Karpas-422 (cell line): Measurements from ENCODE around the gene SLC25A26. TPM values are rescaled to one million over a fixed set of nuclear protein-coding genes. Genes with fewer than 3 reads are reported as not detected.

Experiments
- DNase-seq: peaks from one replicate; pipeline ENCODE4 v3.0.0-alpha.2; 2015
- H2AFZ ChIP-seq: fragments of 200-600 bp; sonication (generic); 2 replicates; pipeline ENCODE4 v1.6.1; 2014; ENCODE audit warnings: antibody characterized with exemption, low read length, mixed read lengths
- H3K27ac ChIP-seq: fragments of 200-600 bp; sonication (generic); 2 replicates; pipeline ENCODE4 v1.5.1; 2014; ENCODE audit warnings: mild to moderate bottlenecking, low read length, moderate library complexity
- H3K27me3 ChIP-seq: fragments of 200-600 bp; sonication (generic); 2 replicates; pipeline ENCODE4 v1.6.1; 2014; ENCODE audit warnings: low read length, mixed read lengths
- H3K36me3 ChIP-seq: fragments of 200-600 bp; sonication (generic); 2 replicates; pipeline ENCODE4 v1.6.1; 2014; ENCODE audit warnings: low read length, mixed read lengths; ENCODE audit not compliant: insufficient read depth
- H3K4me1 ChIP-seq: fragments of 200-600 bp; sonication (generic); 2 replicates; pipeline ENCODE4 v1.6.1; 2014; ENCODE audit warnings: mild to moderate bottlenecking, low read length, mixed read lengths
- H3K4me2 ChIP-seq: fragments of 200-600 bp; sonication (generic); 2 replicates; pipeline ENCODE4 v1.6.1; 2014; ENCODE audit warnings: low read length, low read depth, mild to moderate bottlenecking; ENCODE audit not compliant: poor library complexity, severe bottlenecking
- H3K4me3 ChIP-seq: fragments of 200-600 bp; sonication (generic); 2 replicates; pipeline ENCODE4 v1.5.1; 2014; ENCODE audit warnings: mild to moderate bottlenecking, antibody characterized with exemption, low read length, mixed read lengths
- H3K79me2 ChIP-seq: fragments of 200-600 bp; sonication (generic); 2 replicates; pipeline ENCODE4 v1.6.1; 2014; ENCODE audit warnings: mild to moderate bottlenecking, low read length, mixed read lengths
- H3K9ac ChIP-seq: fragments of 200-600 bp; sonication (generic); 2 replicates; pipeline ENCODE4 v1.6.0; 2014; ENCODE audit warnings: low read length
- H3K9me2 ChIP-seq: fragments of 200-600 bp; sonication (generic), shearing (Covaris generic); replicated peaks from 2 replicates; pipeline ENCODE4 v1.6.0; 2014; ENCODE audit warnings: mild to moderate bottlenecking, low read length, moderate library complexity; ENCODE audit not compliant: insufficient read depth
- H3K9me3 ChIP-seq: fragments of 300-700, 200-600 bp; sonication (generic); 2 replicates; pipeline ENCODE4 v1.6.1; 2014; ENCODE audit warnings: low read length, mixed read lengths
- H4K20me1 ChIP-seq: fragments of 200-600 bp; sonication (generic); 2 replicates; pipeline ENCODE4 v1.6.1; 2014; ENCODE audit warnings: mild to moderate bottlenecking, antibody characterized with exemption, low read length, low read depth; ENCODE audit not compliant: insufficient read depth
- total RNA-seq: library from RNA; depleted of rRNA; stranded (reverse); fragments of >200 nt; shearing (Covaris generic); gene quantifications from 2 replicates; pipeline ENCODE4 v1.2.3, GENCODE V29; 2014; ENCODE audit warnings: low replicate concordance

The SLC25A26 gene
- total RNA-seq, 1 experiment from 2014 or later, result 23.2 TPM

DNA sequence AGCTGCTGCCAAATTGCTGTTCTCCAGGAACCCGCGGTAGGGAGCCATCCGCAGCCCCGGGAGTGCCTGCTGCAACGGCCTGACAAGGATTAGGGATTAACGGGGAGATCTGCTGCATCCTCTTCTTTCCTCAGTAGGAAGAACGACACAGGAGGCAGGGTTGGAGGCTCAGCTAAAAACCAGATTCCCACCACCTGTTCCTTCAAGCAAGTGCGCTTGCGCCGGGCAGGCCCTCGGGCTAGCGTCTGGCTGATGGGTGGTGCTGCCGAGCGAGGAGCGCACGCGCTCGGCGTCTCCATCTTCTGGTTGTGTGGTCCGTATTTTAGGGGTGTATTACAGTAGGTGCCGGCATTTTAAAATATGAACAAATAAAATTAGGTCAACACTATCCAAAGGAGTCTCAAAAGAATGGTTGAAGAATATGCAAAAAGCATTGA, 25.4 kb upstream of the SLC25A26 start:
- no peak overlapping the region for H2AFZ ChIP-seq

DNA sequence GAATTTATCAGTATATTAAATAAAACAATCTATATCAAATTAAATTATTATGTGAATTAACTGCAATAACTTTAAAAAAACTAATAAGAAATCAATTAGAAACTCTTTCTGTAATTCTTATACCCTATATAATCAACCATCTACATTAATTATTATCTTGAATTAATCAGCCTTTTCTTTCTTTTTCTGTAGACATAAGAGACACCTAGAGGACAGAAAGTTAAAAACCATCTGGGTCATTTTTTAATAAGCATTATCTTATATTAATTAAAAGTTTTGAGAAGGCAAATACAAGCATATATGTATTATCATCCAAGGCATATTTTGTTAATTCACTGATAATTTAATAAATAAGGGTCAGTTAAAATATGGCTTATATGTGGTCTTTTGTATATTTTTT, 24.2 kb upstream of the SLC25A26 start:
- no peaks in the 10 kb centered on the region for H3K36me3 ChIP-seq
- H3K4me2 ChIP-seq, result no peak overlapping the region
- no peak overlapping the region for H3K9ac ChIP-seq
- H3K9me2 ChIP-seq, result no peaks in the 10 kb centered on the region
- H4K20me1 ChIP-seq, result no peaks in the 10 kb centered on the region
- DNase-seq, result no peak
- no peak overlapping the region for H3K27ac ChIP-seq
- H3K27me3 ChIP-seq, result no peaks in the 10 kb centered on the region
- H3K9me3 ChIP-seq, result no peaks in the 10 kb centered on the region
- H2AFZ ChIP-seq, result no peak overlapping the region
- no peaks in the 10 kb centered on the region for H3K4me1 ChIP-seq
- H3K4me3 ChIP-seq, result no peak overlapping the region
- H3K79me2 ChIP-seq, result no peaks in the 10 kb centered on the region

More for the DNA sequence above, 25.4 kb upstream of the SLC25A26 start:
- DNase-seq, result no peak
- Histone ChIP-seq H3K27me3 (no peaks in the 10 kb centered on the region), H3K4me2 (no peak overlapping the region), H3K9me3 (no peaks in the 10 kb centered on the region), H3K79me2 (no peaks in the 10 kb centered on the region), H4K20me1 (no peaks in the 10 kb centered on the region), H3K4me3 (no peak overlapping the region), H3K27ac (no peak overlapping the region), H3K9ac (no peak overlapping the region), H3K4me1 (no peaks in the 10 kb centered on the region), H3K9me2 (no peaks in the 10 kb centered on the region), H3K36me3 (no peaks in the 10 kb centered on the region)

DNA sequence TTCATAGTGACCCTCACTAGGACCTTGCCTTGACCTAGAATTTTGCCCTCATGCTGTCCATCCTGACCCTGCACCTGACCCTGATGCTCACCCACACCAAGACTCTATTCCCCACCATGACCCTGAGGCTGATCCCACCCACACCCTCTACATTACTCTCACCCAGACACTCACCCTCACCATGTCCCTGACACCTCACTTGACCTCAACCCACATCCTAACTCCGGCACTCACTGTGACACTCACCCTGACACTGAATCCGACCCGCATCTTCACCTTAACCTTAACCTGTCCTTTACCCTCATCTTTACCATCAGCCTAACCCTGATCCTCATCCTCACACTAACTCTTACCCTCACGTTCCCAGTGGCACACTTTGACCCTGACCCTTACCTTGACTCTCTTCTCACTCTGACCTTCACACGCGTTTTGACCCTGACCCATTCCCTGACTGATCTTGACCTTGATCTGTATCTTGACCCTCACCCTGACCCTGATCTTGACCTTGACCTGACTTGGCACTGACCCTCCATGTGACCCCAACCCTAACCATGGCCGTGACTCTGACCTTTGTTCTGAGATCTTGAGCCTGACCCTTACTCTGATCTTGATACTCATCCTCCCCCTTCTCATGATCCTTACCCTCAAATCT, 22.2 kb upstream of the SLC25A26 start:
- Histone ChIP-seq H3K9me2 (no peaks in the 10 kb centered on the region), H3K27me3 (no peaks in the 10 kb centered on the region), H4K20me1 (no peaks in the 10 kb centered on the region), H3K9ac (no peak overlapping the region), H3K4me2 (no peak overlapping the region), H3K4me3 (no peak overlapping the region), H2AFZ (no peak overlapping the region), H3K27ac (no peak overlapping the region), H3K36me3 (no peaks in the 10 kb centered on the region), H3K79me2 (no peaks in the 10 kb centered on the region), H3K4me1 (no peaks in the 10 kb centered on the region), H3K9me3 (no peaks in the 10 kb centered on the region)
- no peak for DNase-seq

DNA sequence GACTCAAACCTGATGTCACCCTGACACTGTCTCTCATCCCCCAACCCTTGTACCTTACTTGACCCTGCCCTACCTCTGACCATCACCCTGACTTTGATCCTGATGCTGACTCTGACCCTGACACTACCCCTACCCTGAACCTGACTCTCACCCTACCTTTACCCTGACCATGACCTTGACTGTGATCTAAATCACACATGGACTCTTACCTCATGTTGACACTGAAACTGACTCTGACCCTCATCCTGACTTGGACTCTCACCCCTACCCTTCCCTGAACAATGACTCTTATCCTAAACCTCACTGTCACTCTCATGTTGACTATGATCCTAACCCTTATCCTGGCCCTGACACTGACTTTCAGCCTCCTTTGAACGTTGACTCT, 21.7 kb upstream of the SLC25A26 start:
- Histone ChIP-seq H3K27me3 (no peaks in the 10 kb centered on the region), H3K79me2 (no peaks in the 10 kb centered on the region), H3K4me3 (no peak overlapping the region), H3K9me3 (no peaks in the 10 kb centered on the region), H3K27ac (no peak overlapping the region), H3K36me3 (no peaks in the 10 kb centered on the region), H3K4me1 (no peaks in the 10 kb centered on the region), H3K9me2 (no peaks in the 10 kb centered on the region), H4K20me1 (no peaks in the 10 kb centered on the region), H2AFZ (no peak overlapping the region), H3K4me2 (no peak overlapping the region), H3K9ac (no peak overlapping the region)
- no peak for DNase-seq

DNA sequence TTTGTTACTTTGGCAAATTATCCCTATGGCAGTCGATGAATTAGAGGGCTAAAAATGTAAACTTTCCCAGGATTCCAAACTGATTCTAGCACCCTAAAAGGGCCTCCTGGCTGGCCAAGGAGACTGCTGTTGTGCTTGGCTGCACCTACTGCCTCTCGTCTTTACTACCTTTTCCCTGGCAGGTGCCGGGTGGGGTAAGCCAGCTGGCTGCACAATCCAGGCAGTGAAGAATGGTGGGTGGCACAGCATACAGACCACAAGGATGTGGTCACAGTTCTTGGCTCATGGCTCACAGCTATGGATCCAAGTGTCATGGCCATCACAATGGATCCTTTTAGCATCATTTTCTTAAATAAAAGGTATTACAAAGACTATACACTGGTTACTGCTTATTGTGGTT, 20.7 kb upstream of the SLC25A26 start:
- H3K27ac ChIP-seq, result no peak overlapping the region
- no peak overlapping the region for H2AFZ ChIP-seq
- H3K9me2 ChIP-seq, result no peaks in the 10 kb centered on the region
- H4K20me1 ChIP-seq, result no peaks in the 10 kb centered on the region
- H3K9me3 ChIP-seq, result no peaks in the 10 kb centered on the region
- DNase-seq, result no peak
- H3K36me3 ChIP-seq, result no peaks in the 10 kb centered on the region
- H3K79me2 ChIP-seq, result no peaks in the 10 kb centered on the region
- no peak overlapping the region for H3K4me3 ChIP-seq
- no peak overlapping the region for H3K9ac ChIP-seq
- H3K4me1 ChIP-seq, result no peaks in the 10 kb centered on the region
- no peak overlapping the region for H3K4me2 ChIP-seq
- H3K27me3 ChIP-seq, result no peaks in the 10 kb centered on the region

DNA sequence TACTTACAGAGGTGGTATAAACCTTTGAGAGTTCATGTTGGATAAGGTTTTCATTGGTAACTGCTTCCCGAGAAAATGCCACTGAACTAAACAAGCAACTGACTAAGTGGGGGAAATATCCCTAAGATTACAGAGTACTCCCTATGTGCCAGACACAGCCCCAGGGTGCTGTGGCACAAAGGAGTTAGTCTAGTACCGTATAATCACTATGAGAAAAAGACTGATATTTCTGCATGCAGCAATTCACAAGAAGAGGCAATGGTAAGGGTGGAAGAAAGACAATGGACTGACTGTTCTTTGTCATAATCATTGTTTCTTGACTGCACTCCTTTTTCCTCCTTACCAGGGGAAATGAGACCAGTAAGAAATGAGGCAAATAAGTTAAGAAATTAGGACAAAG, 20.0 kb upstream of the SLC25A26 start:
- Histone ChIP-seq H3K36me3 (no peaks in the 10 kb centered on the region), H3K9me3 (no peaks in the 10 kb centered on the region), H3K79me2 (no peaks in the 10 kb centered on the region), H3K4me3 (no peak overlapping the region), H3K27ac (no peak overlapping the region), H3K9ac (no peak overlapping the region), H3K4me2 (no peak overlapping the region), H3K27me3 (no peaks in the 10 kb centered on the region), H3K9me2 (no peaks in the 10 kb centered on the region), H2AFZ (no peak overlapping the region), H3K4me1 (no peaks in the 10 kb centered on the region), H4K20me1 (no peaks in the 10 kb centered on the region)
- DNase-seq, result no peak

DNA sequence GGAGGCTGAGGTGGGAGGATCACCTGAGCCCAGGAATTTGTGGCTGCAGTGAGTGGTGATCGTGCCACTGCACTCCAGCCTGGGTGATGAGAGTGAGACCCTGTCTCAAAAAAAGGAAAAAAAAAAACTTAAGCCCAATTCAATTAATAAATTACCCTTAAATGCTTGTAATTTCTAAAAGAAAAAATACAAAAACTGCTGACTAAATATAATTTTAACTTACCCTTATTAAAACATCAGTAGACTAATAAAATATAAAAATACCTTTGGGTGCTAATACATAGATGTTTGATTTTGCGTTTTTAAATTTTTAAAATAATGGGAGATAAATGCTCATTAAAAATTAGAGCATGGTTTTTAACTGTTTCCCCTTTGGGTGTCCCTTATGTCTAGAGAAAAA, 17.5 kb upstream of the SLC25A26 start:
- no peaks in the 10 kb centered on the region for H3K9me3 ChIP-seq
- no peak overlapping the region for H3K27ac ChIP-seq

DNA sequence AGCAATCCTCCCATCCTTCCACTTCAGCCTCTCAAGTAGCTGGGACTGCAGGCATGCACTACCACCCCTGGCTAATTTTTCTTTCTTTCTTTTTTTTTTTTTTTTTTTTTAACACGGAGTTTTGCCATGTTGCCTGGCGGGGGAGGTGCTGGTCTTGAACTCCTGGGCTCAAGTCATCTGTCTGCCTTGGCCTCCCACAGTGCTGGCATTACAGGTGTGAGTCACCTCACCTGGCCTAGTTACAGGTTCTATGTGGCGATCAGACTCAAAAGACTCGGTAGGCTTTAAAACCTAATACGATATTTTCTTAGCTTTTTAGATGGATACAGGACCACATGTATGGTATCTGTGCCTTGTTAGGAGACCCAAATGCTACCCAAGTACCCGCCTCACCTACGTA, 14.0 kb upstream of the SLC25A26 start:
- H3K4me2 ChIP-seq, result no peak overlapping the region
- no peaks in the 10 kb centered on the region for H3K9me3 ChIP-seq
- no peaks in the 10 kb centered on the region for H4K20me1 ChIP-seq
- H3K36me3 ChIP-seq, result no peaks in the 10 kb centered on the region
- no peak overlapping the region for H2AFZ ChIP-seq
- H3K4me1 ChIP-seq, result no peaks in the 10 kb centered on the region
- H3K9me2 ChIP-seq, result no peaks in the 10 kb centered on the region
- no peak overlapping the region for H3K27ac ChIP-seq
- H3K27me3 ChIP-seq, result no peaks in the 10 kb centered on the region
- DNase-seq, result no peak
- H3K4me3 ChIP-seq, result no peak overlapping the region
- no peaks in the 10 kb centered on the region for H3K79me2 ChIP-seq
- H3K9ac ChIP-seq, result no peak overlapping the region

More for the DNA sequence above, 17.5 kb upstream of the SLC25A26 start:
- Histone ChIP-seq H3K27me3 (no peaks in the 10 kb centered on the region), H3K4me2 (no peak overlapping the region), H3K9ac (no peak overlapping the region), H2AFZ (no peak overlapping the region), H3K4me1 (no peaks in the 10 kb centered on the region), H3K4me3 (no peak overlapping the region), H3K36me3 (no peaks in the 10 kb centered on the region), H4K20me1 (no peaks in the 10 kb centered on the region), H3K79me2 (no peaks in the 10 kb centered on the region), H3K9me2 (no peaks in the 10 kb centered on the region)
- DNase-seq, result no peak
